GM18873 (cell line): ENCODE data around the gene CMSS1.

ENCODE experiments used
- ATAC-seq: cut with Tn5 transposase; IDR thresholded peaks from one replicate; pipeline ENCODE4 v1.9.1; 2021; ENCODE audit warnings: mild to moderate bottlenecking, moderate library complexity, moderate number of reproducible peaks; ENCODE audit not compliant: unreplicated experiment, low FRiP score

The CMSS1 gene

DNA sequence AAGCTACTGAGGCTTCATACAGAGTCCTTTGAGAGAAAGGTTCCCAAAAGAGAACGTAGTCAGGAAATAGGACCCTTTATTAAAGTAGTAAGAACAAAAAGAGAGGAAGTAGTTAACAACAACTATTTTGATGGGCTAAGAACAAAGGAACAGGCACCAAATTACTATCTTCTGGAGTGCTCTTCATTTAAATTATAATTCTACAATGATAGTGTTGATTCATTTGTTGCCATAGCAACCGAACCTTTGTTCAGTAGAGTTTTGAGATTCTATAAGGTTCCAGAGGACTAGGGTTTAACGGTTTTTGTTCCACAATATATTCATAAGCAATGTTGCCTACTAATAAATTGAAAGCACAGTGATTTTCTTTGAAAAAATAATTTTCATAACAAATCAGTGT is 78.8 kb downstream of the CMSS1 start:
- no peak for ATAC-seq

GRCh38 chr3:99899603-99900002 is 81.9 kb downstream of the CMSS1 start:
- ATAC-seq: no peak

GRCh38 chr3:99900248-99900647 is 82.6 kb downstream of the CMSS1 start:
- ATAC-seq: no peak

DNA sequence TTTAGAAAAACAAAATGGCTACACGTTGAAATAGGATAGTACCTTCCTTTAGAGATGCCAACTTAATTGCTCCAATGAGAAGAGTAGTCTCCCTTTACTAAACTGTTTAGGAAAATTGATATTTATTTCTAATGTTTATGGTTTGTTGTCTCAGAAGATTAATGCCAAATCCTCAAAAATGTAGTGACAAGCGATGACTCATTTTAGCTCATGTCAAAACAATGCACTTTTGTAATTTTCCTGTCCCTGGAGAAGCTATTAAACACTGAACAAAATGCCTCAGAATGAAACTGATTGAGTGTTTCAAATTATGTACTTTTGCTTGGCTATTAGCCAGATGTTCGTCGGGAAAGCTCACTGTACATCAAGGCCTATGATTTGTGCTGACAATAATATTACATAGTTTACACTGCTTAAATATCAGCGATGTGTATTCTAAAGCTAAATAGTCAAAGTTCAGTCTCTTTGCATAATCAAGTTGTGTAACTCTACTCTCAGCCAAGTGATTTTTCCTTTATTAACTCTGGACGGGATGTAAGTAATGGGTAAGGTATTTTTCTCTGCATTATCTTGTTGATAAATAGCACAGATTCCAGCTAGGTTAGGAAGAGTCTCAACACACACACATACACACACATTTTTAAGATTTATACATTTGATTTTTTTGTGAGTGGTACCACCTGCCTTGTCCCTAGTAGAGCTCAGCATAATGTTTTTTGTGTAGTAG is 83.7 kb downstream of the CMSS1 start:
- no peak for ATAC-seq

GRCh38 chr3:99902091-99902490 is 84.4 kb downstream of the CMSS1 start:
- ATAC-seq: no peak

GRCh38 chr3:99903869-99904268 is 86.2 kb downstream of the CMSS1 start:
- no peak for ATAC-seq

- ATAC-seq: no peak
These were observed 90.4 kb downstream of the CMSS1 start for GRCh38 chr3:99907959-99908544.

DNA sequence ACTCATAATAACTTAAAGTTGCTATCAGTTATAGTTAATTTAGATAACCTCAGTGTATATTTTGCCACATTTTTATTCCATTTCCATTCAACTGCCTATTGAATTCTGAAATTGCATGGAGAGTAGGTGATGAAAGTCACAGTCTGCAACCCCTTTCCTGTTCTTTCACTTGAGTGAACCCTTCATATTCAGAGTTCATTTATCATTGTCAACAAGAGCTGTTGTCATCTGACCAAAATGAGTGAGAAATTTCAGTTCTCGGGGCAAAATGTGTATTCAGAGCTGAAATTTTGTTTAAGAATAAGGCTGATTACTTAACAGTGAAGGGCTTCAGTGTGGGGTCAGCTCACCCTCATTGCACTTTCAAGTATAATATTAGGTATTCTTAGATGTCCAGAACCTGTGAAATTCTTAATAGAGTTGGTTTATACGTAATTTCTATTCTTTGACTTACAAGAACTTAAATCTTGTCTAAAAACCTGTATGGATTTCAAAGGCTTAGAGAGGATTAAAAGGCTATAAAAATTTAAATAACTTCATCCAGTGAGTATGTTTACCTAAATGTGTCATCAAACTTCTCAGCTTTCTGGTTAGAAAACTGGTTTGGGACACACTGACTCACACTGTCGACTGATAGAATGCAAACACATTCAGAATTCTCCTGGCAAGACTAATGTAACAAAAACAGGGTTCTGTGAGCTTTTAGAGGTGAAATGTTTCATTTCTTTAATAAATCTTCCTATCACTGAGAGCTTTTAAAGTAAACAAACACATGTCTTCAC is 92.2 kb downstream of the CMSS1 start:
- ATAC-seq: no peak

DNA sequence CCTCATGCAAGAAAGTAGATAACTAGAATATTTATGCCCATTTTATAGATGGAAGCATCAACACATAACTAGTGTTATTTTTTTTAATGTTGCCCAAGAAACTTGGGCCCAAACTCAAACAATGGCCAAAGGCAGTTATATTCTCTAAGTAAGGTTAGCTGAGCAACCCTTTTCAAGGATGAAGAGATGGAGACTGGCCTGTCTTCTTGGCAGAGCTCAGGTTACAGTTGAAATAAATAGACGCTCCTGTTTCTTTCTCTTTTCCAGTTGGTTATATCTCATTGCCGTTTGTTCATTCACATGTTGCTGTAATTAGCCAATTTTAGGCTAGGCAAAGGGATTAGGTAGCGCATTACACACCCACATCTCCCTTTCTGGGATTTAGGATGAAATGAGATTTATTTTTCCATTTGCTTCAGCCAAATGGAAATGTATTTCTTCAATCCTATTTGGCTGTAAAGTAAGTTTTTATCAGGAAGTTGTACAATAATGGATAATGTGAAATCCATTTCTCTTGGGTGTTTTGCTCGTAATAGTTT is 93.2 kb downstream of the CMSS1 start:
- no peak for ATAC-seq

- ATAC-seq: no peak
These were observed 93.8 kb downstream of the CMSS1 start for GRCh38 chr3:99911433-99911832.

DNA sequence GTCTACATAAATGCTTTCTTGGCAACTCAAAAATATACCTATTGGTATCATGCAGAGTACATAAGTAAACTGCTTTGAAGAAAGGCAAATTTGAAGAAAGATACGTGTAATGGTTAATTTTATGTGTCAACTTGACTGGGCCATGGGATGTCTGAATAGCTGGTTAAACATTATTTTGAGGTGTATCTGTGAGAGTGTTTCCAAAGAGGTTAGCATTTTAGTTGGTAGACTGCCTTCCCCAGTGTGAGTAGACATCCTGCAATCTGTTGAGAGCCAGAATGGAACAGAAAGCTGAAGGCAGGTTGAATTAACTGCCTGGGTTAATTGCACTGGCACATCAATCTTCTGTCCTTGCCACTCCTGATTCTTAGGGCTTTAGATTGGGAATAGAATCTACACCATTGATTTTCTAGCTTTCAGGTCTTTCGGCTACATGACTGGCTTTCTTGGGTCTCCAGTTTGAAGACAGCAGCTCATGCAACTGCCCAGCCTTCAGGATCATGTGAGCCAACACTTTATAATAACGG is 98.3 kb downstream of the CMSS1 start:
- no peak for ATAC-seq

DNA sequence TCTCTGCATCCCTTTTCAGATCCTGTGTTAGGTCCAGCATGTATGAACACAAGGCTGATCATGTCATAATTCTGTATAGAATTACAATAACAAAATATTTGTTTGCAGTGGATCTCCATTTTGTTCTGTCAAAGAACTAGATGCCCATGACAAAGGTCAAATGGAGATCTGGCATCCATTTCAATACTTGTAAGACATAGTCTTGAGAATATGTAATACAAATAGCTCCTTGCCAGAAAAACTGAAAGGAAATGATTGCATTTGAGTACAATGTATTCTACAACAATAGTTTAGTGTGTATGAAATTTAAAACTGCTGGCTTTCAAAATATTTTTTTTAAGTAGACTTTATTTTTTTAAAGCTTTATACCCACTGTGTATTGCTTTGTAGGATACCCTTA is 101.1 kb downstream of the CMSS1 start:
- ATAC-seq: no peak

GRCh38 chr3:99919694-99920093 is 102.0 kb downstream of the CMSS1 start:
- no peak for ATAC-seq

GRCh38 chr3:99920481-99921376 is 103.1 kb downstream of the CMSS1 start:
- no peak for ATAC-seq

GRCh38 chr3:99921377-99921695 is 103.7 kb downstream of the CMSS1 start:
- ATAC-seq: no peak

DNA sequence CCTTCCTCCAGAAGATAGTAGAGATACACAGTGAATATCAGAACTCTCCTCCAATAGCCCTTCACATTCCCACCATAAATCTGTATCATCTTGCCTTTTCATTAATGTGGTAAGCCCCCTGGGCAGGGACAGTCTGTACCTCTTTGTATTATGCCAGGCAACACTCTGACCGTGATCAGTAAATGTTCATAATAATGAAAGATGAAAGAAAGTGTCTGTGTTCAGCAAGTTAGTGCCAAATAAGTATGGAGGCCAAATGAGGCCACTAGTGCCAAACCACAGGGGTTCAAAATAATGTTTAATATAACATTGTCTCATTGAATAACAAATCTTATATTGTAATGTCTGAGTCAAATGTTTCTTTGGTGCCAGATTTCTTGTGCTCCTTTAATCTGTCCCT is 104.3 kb downstream of the CMSS1 start:
- ATAC-seq: no peak

- ATAC-seq: no peak
These were observed 106.2 kb downstream of the CMSS1 start for GRCh38 chr3:99923873-99924272.

DNA sequence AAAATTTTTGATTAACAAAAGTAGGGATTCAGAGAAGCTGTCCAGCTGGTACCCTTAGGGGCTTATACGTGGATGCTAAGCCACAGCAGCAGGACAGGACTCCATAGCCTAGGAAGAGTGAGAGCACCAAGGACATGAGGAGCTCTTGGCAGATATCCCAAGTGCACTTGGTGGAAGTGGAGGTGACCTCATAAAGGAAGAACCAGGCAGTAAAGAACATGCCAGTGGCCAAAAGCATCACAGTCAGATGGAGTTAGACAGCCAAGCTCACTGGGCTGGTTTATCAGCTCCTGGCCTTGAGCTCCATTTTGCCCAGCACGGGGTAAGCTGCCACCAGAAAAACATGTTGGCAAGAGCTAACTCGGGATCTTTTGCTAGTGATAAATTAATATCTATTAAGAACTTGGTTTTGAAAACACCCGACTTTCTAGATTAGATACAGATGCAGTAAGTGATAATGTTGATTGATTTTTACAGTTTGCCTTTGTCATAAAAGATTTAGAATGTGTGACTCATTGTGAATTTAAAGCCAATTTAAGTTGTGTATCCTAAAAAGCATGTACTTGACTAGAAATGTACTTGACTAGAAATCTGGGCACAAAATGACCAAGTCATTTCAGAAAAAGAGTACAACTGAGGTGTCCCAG is 108.0 kb downstream of the CMSS1 start:
- no peak for ATAC-seq

GRCh38 chr3:99927671-99928457 is 110.2 kb downstream of the CMSS1 start:
- no peak for ATAC-seq
